ENCODE measurements around the gene BABAM1.

GRCh38 chr19:17327654-17328516 lies 60.6 kb downstream of the BABAM1 start:
- TF ChIP-seq CTCF (IDR thresholded peaks at IDR 0.05) (peak in 1 of 3 experiments; percentile 14), POLR2A (IDR thresholded peaks at IDR 0.05) (no peak)

Data from vagina (tissue), 2 donors.